Liver (tissue), 3 donors: ENCODE measurements around the gene GBGT1.
"Not testable (repeated sequence)": the region's sequence is repeated elsewhere in the genome, so short reads cannot be mapped to it uniquely, and the experiment has no call there.

ENCODE experiments used
- ATF3 ChIP-seq: IDR thresholded peaks from 2 replicates; pipeline ENCODE4 v1.6.1; 2016; ENCODE audit warnings: antibody characterized with exemption
- CTCF ChIP-seq: fragments of 150-350 bp; IDR thresholded peaks from 2 replicates; pipeline ENCODE4 v1.5.1; 2017; ENCODE audit warnings: improper control_type of control experiment, low read depth, low read length; ENCODE audit not compliant: missing input control
- EGR1 ChIP-seq, 2 donors: IDR thresholded peaks; 2 replicates each; pipeline ENCODE4 v1.6.1; 2016 to 2018; ENCODE audit warnings: antibody characterized with exemption in 2 of 2, low read depth in 2 of 2
- GABPA ChIP-seq, 2 donors: IDR thresholded peaks in 1 of 2; conservative IDR thresholded peaks in 1 of 2; 2 replicates each; pipeline ENCODE4 v1.6.1; 2016; ENCODE audit warnings: antibody characterized with exemption in 2 of 2, mild to moderate bottlenecking in 1 of 2, moderate library complexity in 1 of 2
- HNF4G ChIP-seq: IDR thresholded peaks from 2 replicates; pipeline ENCODE4 v1.6.1; 2016; ENCODE audit warnings: antibody characterized with exemption
- JUND ChIP-seq, 2 donors: IDR thresholded peaks; 2 replicates each; pipeline ENCODE4 v1.6.1; 2016; ENCODE audit warnings: antibody characterized with exemption in 2 of 2
- MAX ChIP-seq: IDR thresholded peaks from 2 replicates; pipeline ENCODE4 v1.6.1; 2016; ENCODE audit warnings: antibody characterized with exemption
- NR2F2 ChIP-seq: IDR thresholded peaks from 2 replicates; pipeline ENCODE4 v1.6.1; 2016; ENCODE audit warnings: antibody characterized with exemption
- RAD21 ChIP-seq, 2 donors: IDR thresholded peaks; 2 replicates each; pipeline ENCODE4 v1.6.1; 2016; ENCODE audit warnings: antibody characterized with exemption in 2 of 2, mild to moderate bottlenecking in 2 of 2
- REST ChIP-seq: IDR thresholded peaks from 2 replicates; pipeline ENCODE4 v1.6.1; 2016; ENCODE audit warnings: antibody characterized with exemption, mild to moderate bottlenecking
- SP1 ChIP-seq: IDR thresholded peaks from 2 replicates; pipeline ENCODE4 v1.6.1; 2018; ENCODE audit warnings: antibody characterized with exemption, mild to moderate bottlenecking
- TAF1 ChIP-seq: conservative IDR thresholded peaks from 2 replicates; pipeline ENCODE4 v1.6.1; 2016; ENCODE audit warnings: antibody characterized with exemption, mild to moderate bottlenecking
- YY1 ChIP-seq: IDR thresholded peaks from 2 replicates; pipeline ENCODE4 v1.6.1; 2016; ENCODE audit warnings: antibody characterized with exemption, mild to moderate bottlenecking
- ZBTB33 ChIP-seq: IDR thresholded peaks from 2 replicates; pipeline ENCODE4 v1.6.1; 2016; ENCODE audit warnings: antibody characterized with exemption
- donor health status: healthy.
- donor health status: healthy.

- TF ChIP-seq RAD21 (IDR thresholded peaks at IDR 0.05); CTCF; SP1; NR2F2; JUND (IDR thresholded peaks at IDR 0.05); MAX; EGR1 (IDR thresholded peaks at IDR 0.05; ENCODE audit: low read depth in 2 of 2); TAF1; YY1; REST; ZBTB33; ATF3; HNF4G; GABPA (IDR thresholded peaks at IDR 0.05 in 1 of 2, conservative IDR thresholded peaks at IDR 0.05 in 1 of 2): not testable (repeated sequence)
Measured at GRCh38 chr9:133208171-133208879, 44.6 kb upstream of the GBGT1 start.
